Astrocyte of the cerebellum (primary cell): ENCODE results near the gene NFE2L3.
"Not testable (repeated sequence)": the region's sequence is repeated elsewhere in the genome, so short reads cannot be mapped to it uniquely, and the experiment has no call there.

Experiments
- DNase-seq: peaks from one replicate; pipeline ENCODE4 v3.0.0-alpha.2; 2011; ENCODE audit warnings: low read depth
- H3K4me3 ChIP-seq: 2 replicates; pipeline ENCODE4 v1.5.1; 2011; ENCODE audit warnings: mild to moderate bottlenecking, low read depth, low read length, moderate library complexity
- CTCF ChIP-seq: IDR thresholded peaks from 2 replicates; pipeline ENCODE4 v1.5.1; 2012; ENCODE audit warnings: low read length, low read depth, moderate library complexity, mild to moderate bottlenecking; ENCODE audit errors: missing control alignments
- in situ Hi-C: cut with HindIII; loops from 2 replicates; pipeline ENCODE4 v1.10.0; 2017; ENCODE audit warnings: low sequenced_read_pairs

NFE2L3 gene

GRCh38 chr7:26144184-26145080, 7.6 kb upstream of the NFE2L3 start:
- DNase-seq, result no peak
- no peak overlapping the region for H3K4me3 ChIP-seq
- TF ChIP-seq CTCF, result no peak
- in situ Hi-C loops, result no loop called here

GRCh38 chr7:26145238-26145637, 6.8 kb upstream of the NFE2L3 start:
- in situ Hi-C loops, result no loop called here
- no peak overlapping the region for H3K4me3 ChIP-seq
- no peak for DNase-seq
- TF ChIP-seq CTCF, result no peak

GRCh38 chr7:26147030-26147429, 5.0 kb upstream of the NFE2L3 start:
- DNase-seq, result no peak
- in situ Hi-C loops, result no loop called here
- H3K4me3 ChIP-seq, result no peak overlapping the region
- no peak for TF ChIP-seq CTCF

- in situ Hi-C loops, DNase-seq, H3K4me3 ChIP-seq: not testable (repeated sequence)
These were observed 4.2 kb upstream of the NFE2L3 start for GRCh38 chr7:26147646-26148306.

- DNase-seq, H3K4me3 ChIP-seq, in situ Hi-C loops: not testable (repeated sequence)
These were observed 3.7 kb upstream of the NFE2L3 start for GRCh38 chr7:26148307-26148700.

- no peak overlapping the region for H3K4me3 ChIP-seq
- DNase-seq, result no peak
- in situ Hi-C loops, result no loop called here
- TF ChIP-seq CTCF, result no peak
These were observed 2.5 kb upstream of the NFE2L3 start for GRCh38 chr7:26149391-26149977.

DNA sequence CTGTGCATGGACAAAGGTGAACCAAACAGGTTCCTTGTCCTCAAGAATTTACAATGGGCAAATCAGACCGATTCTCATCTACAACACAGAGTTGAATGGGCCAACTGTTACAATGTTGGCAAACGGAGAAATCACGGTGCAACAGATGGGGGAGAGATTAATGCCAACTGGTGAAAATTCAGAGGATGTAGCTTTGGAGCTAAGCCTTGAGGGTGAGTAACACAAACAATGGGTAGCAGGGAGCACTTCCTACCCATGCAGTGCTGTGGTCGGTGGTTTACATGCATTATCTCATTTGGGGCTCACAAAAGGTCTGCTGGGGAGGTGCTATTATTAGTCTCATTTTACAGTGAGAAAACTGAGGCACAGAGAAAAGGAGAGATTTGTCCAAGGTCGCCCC, 902 bp upstream of the NFE2L3 start:
- in situ Hi-C loops, result loop anchor here (25.0 kb wide), 1 partner anchor 1011 kb away; the partner anchor contains the start of genes HOXA10, HOXA3, HOXA7 and HOXA9
- DNase-seq, result no peak
- no peak for TF ChIP-seq CTCF
- H3K4me3 ChIP-seq, result no peak overlapping the region
